Testis (tissue), 2 donors: ENCODE measurements around the gene OR10G6.

Experiments
- CTCF ChIP-seq, 3 experiments: fragments of 450-650 bp in 2 of 3; fragments of 200-600 bp in 1 of 3; sonication (generic) in 1 of 3; IDR thresholded peaks; one replicate each; pipeline ENCODE4 v1.5.1; 2016 to 2019; ENCODE audit warnings: antibody characterized with exemption in 3 of 3, mild to moderate bottlenecking in 2 of 3, moderate library complexity in 1 of 3
- POLR2A ChIP-seq: fragments of 450-650 bp; IDR thresholded peaks from one replicate; pipeline ENCODE4 v1.6.1; 2017; ENCODE audit warnings: antibody characterized with exemption, mild to moderate bottlenecking, moderate library complexity

- no peak for TF ChIP-seq CTCF (IDR thresholded peaks at IDR 0.05)
- TF ChIP-seq POLR2A: no peak
Observed at GRCh38 chr11:124039557-124039956, 44.6 kb upstream of the OR10G6 start.
